NCI-H774 (cell line): ENCODE data around the gene CENPV.
"Not testable (repeated sequence)": the region's sequence is repeated elsewhere in the genome, so short reads cannot be mapped to it uniquely, and the experiment has no call there.

Experiments
- DNase-seq: peaks from one replicate; lab custom pipeline; 2025; lab: John Stamatoyannopoulos, UW

Gene CENPV

DNA sequence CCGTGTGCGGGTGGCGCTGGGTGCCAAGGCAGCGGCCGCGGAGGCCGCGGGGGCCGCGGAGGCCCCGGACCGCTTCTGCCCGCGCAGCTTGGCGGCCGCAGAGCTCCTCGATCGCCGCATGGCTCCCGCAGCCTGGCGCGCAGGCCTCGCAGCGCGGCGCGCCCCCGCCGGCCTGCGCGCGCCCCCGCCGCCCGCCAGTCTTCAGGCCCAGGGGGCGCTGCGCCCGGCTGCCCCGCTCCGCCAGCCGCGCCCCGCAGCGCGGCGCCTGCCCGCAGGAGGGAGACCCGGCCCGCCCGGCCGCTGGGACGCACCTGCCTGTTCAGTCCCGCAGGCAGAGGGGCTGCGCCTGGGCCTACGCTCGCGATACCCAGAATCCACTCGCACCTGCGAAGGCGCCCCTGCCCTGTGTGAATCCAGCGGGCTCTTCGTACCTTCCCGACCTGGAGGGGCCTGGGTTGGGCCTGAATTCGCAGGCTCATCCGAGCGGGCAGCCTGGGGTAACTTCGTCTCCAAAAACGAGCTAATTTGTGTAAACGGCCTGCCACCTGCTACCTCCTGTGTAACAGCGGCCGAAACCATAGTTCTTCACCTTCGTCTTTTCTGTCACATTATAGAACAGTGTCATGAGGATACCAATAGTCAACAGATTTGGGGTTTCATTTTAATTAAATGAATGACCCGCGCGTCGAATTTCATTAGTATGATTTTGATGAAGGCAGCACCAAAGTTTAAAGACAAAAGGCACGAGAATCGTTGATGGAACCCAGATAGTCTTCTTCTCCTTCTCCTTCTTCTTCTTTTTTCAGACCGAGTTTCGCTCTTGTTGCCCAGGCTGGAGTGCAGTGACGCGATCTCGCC lies at the start of gene CENPV:
CENPV (minus strand) TSS at position 153 of the 858 bp plus-strand sequence; CDS start at position 120, 33 bp downstream.
- peak; percentile 38 for DNase-seq

DNA sequence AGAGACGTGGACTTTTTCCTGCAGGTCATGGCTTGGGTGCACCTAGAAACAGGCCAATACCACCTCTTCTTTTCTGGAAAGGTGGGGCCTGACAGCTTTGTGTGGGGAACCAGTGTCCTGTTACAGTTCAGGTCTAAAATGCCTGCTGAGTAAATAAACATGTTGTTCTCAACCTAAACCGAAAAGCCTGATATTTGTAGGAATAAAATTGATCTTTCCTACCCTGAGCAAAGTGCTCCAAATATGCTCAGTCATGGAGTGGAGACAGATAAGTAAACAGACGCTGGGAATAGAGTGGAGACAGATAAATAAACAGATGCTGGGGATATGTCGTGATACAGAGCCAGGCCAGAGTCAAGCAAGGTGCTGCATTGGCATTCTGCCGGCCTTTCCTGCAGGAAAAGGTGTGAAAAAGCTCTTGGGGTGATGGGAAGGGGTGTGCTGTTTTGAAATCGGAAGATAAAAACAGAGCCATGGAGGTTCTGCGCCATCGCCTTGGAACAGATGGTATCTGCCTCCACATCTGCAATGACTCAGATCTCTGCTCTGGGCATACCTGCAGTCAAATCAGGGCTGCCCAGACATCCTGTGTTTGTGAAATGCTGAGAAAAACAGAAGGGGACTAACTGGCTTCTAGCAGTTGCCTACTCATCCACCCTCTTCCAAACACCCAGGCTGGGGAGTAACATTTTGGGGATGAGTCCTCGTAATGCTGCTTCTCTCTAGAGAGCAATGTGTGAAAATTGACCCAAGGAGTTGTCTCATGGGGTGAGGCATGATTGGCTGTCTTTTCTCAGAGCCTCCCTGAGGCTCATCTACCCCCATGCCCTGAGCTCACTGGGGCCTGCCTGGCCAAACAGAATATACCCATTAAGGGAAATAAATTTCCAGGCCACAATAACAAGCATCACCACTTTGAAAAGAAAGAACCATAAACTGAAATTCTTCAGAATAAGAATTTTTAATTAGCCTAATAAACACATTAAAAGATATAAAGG lies 45.3 kb upstream of the CENPV start:
- no peak for DNase-seq

GRCh38 chr17:16396693-16397092 lies 43.4 kb upstream of the CENPV start:
- not testable (repeated sequence) for DNase-seq

DNA sequence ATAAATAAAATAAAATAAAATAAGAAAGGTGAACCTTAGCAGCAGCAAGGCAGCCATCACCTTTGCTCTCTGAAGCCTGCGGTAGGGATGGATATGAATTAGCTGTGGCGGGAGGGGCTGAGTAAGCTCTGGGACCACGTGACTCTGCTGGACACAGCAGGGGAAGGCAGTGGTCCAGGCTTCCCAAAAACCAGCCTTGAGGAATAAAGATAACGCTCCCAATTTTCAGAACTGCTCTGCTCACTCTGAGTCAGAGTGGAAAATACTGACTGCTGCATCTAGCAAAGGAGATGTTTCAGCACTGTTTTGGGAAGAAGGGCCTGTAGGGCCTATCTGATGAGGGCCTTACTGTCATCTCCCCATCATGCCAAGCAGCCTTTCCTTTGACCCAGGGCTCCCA lies 42.6 kb upstream of the CENPV start:
- DNase-seq: not testable (repeated sequence)

- not testable (repeated sequence) for DNase-seq
These were observed 39.2 kb upstream of the CENPV start for GRCh38 chr17:16392491-16392890.

DNA sequence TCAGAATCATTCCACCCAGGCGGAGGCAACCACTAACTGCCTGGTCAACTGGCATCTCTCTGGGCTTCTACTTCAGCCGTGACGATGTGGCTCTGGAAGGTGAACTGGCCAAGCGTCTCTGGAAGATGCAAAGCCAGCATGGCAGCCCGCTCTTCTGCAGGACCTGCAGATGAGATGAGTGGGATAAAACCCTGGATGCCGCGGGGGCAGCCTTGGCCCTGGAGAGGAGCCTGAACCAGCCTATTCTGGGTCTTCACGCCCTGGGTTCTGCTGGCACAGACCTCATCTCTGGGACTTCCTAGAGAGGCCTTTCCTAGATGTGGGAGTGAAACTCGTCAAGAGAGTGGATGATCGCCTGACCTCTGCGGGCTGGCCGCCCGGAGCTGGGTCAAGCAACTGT lies 38.2 kb upstream of the CENPV start:
- no peak for DNase-seq

- not testable (repeated sequence) for DNase-seq
These were observed 32.8 kb upstream of the CENPV start for GRCh38 chr17:16386126-16386507.

DNA sequence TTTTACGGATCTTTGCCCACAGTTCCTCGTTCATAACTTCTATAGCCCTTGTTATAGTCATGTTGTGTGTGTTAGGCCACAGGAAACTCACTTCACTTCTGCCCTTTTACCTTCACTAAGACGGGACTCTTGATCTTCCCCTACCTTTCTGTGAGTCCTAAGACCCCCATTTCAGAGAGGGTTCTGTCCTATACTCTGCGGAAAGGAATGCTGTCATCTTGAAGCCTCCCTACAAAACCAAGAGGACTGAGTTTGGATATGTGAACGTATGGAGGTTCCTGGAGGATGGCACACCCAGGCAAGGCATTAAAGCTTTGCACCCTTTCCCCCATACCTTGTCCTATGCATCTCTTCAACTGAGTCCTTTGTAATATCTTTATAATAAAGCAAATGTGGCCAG lies 31.3 kb upstream of the CENPV start:
- no peak for DNase-seq

- DNase-seq: no peak
These were observed 30.6 kb upstream of the CENPV start for GRCh38 chr17:16383772-16384287.

DNA sequence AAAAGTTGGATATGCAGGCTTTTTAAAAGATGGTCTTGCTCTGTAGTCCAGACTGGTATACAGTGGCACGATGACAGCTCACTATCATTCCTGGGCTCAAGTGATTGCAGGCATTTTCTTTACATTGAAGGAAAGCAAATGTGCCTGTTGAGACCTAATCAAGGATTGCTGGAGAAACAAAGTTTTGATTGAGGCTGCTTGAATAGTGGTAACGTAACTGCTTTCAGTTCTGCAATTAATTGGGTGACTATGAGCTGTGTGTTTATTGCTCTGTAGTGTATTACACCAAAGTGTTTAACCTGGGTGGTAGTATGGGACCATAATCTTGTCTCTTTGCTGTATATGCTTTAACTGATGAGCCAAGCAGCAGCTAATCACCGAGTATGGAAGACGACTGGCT lies 29.9 kb upstream of the CENPV start:
- no peak for DNase-seq

- DNase-seq: no peak
These were observed 28.2 kb upstream of the CENPV start for GRCh38 chr17:16381496-16381820.

GRCh38 chr17:16380640-16381495 lies 27.6 kb upstream of the CENPV start, which contains the start of gene UBB:
UBB (plus strand) TSS chr17:16381091; CDS start chr17:16381908, 817 bp downstream.
- peak; percentile 81 for DNase-seq

DNA sequence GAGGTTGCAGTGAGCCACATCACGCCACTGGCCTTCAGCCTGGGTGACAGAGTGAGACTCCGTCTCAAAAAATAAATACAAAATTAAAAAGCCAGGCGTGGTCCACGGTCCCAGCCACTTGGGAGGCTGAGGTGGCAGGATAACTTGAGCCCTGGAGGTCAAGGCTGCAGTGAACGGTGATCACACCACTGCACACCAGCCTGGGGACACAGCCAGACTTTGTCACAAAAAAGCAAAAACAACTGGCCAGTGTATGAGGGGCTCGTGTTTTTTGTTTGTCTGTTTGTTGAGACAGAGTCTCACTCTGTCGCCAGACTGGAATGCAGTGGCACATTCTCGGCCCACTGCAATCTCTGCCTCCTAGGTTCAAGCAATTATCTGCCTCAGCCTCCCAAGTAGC lies 26.4 kb upstream of the CENPV start:
- DNase-seq: no peak

DNA sequence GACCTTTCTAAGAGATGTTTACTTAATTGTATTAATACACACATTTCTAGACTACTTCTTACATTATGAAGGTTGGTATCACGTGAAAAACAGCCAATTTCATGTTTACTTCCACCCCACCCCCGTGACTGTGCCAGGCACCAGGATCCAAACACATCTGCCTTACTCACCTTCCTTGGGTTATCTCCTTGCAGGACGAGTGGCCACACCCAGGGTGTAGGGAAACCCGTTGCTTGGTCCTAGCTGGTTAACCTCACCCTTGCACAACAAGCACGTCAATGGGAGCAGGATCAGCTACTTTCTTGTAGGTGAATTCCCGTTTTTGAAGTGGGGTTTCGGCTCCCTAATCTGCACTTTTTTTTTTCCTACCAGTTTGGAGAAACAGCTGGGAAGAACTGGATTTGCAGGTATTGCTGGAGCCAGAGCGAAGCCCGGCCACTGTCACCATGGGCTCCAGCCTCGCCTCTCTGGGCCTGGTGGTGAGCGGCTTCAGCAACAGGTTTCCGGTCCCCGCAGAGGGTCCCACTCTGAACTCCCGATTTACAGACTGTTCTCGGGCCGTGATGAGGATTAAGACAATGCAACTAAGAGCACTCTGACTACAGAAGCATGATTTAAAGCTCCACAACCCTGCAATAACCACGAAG lies 25.5 kb upstream of the CENPV start:
- DNase-seq: no peak

GRCh38 chr17:16377941-16378341 lies 24.7 kb upstream of the CENPV start:
- DNase-seq: no peak

- DNase-seq: no peak
These were observed 21.1 kb upstream of the CENPV start for GRCh38 chr17:16374146-16374938.

DNA sequence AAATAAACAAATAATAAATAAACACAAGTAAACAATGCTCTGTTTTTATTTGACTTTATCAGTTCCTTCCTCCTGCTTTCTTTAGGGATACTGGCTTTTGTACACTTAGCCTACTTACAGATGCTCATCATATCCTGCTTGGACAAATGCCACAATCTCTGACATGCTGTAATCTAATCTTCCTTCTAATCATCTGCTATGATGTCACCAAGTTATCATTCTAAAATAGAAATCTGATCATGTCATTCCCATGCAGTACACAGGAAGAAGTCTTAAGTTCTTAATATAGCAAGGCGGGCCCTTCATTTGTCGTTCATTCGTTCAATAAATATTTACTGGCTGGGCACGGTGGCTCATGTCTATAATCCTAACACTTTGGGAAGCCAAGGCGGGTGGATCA lies 18.5 kb upstream of the CENPV start:
- DNase-seq: no peak

DNA sequence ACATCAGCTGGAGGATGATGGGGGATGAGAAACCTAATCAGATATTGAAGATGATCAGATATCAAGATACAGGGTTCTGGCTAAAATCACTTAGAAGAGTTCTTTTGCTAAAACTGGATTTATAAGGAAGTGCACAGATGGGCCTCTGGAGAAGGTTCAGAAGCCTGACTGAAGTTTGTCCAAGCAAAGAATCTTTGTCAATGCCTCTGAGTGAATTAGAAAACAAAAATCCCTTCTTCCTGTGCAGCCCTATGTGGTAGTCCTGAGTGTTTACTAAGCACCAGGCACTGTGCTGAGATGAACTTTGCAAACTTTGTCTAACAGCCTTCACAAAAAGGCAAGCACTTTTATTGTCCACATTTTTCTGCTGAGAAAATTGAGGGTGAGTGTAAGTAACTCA lies 11.4 kb upstream of the CENPV start:
- DNase-seq: no peak

DNA sequence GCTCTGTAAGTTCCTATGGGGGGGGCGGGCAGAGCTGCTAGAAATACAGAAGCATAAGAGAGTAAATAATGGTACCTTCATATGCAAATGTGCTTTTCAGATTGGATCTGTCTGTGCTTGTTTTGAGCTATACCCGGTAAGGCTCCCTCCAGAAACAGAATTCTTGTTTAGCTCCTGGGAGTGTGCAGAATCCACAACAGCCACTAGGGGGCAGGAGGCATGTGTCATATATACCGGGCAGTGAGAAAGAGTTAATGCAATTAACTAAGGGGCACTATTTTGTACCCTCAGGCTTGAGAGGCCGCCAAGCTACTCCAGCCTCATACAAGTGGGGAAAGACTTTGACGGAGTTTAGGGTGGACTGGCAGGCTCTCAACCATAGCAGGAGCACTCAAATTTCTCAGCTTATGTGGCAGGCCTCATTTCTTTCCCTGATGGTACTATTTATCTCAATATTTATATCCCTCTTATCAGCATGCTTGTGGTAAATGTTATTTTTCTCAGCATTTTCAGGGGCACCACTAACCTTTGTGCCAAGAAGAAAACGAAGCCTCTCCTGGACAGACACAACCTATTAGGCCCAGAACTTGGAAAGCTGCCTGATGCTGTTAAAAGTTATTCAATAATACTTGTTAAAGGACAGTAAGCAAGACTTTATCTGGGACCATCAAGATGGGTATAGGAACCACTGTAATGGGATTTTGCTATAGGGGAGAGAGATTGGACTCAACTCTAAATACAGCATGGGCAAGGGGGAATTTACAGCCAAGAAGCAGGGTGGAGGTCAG lies 10.7 kb upstream of the CENPV start:
- DNase-seq: peak; percentile 53
